OCI-LY7 (cell line): ENCODE results near the gene ITGAE. TPM values are rescaled to one million over a fixed set of nuclear protein-coding genes. Genes with fewer than 3 reads are reported as not detected.

ENCODE experiments used
- BruUV-seq: library from RNA; stranded (reverse); fragments of 400-500 nt; replicated peaks from 2 replicates; lab custom pipeline; 2021; lab: Mats Ljungman, UMichigan
- CTCF ChIA-PET: fragments of 300-600 bp; sonication (Branson Sonifier 250); formaldehyde crosslinking; loops from one replicate; lab custom pipeline; 2022; ENCODE audit warnings: antibody characterized with exemption; ENCODE audit not compliant: unreplicated experiment; lab: Charles Lee
- POLR2A ChIA-PET: fragments of 300-600 bp; sonication (Branson Sonifier 250); formaldehyde crosslinking; loops from one replicate; lab custom pipeline; 2022; ENCODE audit warnings: antibody characterized with exemption; lab: Charles Lee
- DNase-seq: peaks from one replicate; pipeline ENCODE4 v3.0.0-alpha.2; 2015; ENCODE audit warnings: low spot score
- H2AFZ ChIP-seq: fragments of 200-600 bp; sonication (generic), shearing (Covaris generic); 2 replicates; pipeline ENCODE4 v1.6.1; 2014; ENCODE audit warnings: mild to moderate bottlenecking, antibody characterized with exemption, low read length, moderate library complexity
- H3K27ac ChIP-seq: fragments of 200-600 bp; sonication (generic); 2 replicates; pipeline ENCODE4 v1.5.1; 2014; ENCODE audit warnings: mixed run types, low read depth, mild to moderate bottlenecking, moderate library complexity, low read length, inconsistent platforms; ENCODE audit not compliant: poor library complexity, severe bottlenecking
- H3K36me3 ChIP-seq: fragments of 200-600 bp; sonication (generic); 2 replicates; pipeline ENCODE4 v1.6.1; 2014; ENCODE audit warnings: mild to moderate bottlenecking, antibody characterized with exemption, low read length, moderate library complexity, mixed read lengths; ENCODE audit not compliant: insufficient read depth
- H3K4me1 ChIP-seq: fragments of 200-600 bp; sonication (generic); 2 replicates; pipeline ENCODE4 v1.5.1; 2014; ENCODE audit warnings: mild to moderate bottlenecking, low read length; ENCODE audit not compliant: insufficient read depth, poor library complexity, severe bottlenecking
- H3K4me2 ChIP-seq: fragments of 200-600 bp; sonication (generic); 2 replicates; pipeline ENCODE4 v1.6.1; 2014; ENCODE audit warnings: mild to moderate bottlenecking, low read length
- H3K4me3 ChIP-seq: fragments of 200-600 bp; sonication (generic); 2 replicates; pipeline ENCODE4 v1.5.1; 2014; ENCODE audit warnings: mild to moderate bottlenecking, low read depth, low read length; ENCODE audit not compliant: poor library complexity, severe bottlenecking
- H3K79me2 ChIP-seq: fragments of 200-600 bp; sonication (generic); 2 replicates; pipeline ENCODE4 v1.6.1; 2016; ENCODE audit warnings: low read depth, mild to moderate bottlenecking, low read length, moderate library complexity, mixed read lengths; ENCODE audit not compliant: insufficient read depth
- H3K9me2 ChIP-seq: fragments of 200-600 bp; sonication (generic); 2 replicates; pipeline ENCODE4 v1.6.1; 2016; ENCODE audit warnings: mild to moderate bottlenecking, low read length, mixed read lengths; ENCODE audit not compliant: insufficient read depth
- H3K9me3 ChIP-seq: fragments of 200-600 bp; sonication (generic); 2 replicates; pipeline ENCODE4 v1.6.1; 2014; ENCODE audit warnings: mild to moderate bottlenecking, mixed run types, low read length, mixed read lengths
- H4K20me1 ChIP-seq: fragments of 200-600 bp; sonication (generic); 2 replicates; pipeline ENCODE4 v1.6.1; 2014; ENCODE audit warnings: mild to moderate bottlenecking, antibody characterized with exemption, low read length, moderate library complexity, mixed read lengths; ENCODE audit not compliant: insufficient read depth
- EZH2phosphoT487 ChIP-seq: fragments of 200-600 bp; sonication (generic); IDR thresholded peaks from 2 replicates; pipeline ENCODE4 v1.6.1; 2018; ENCODE audit warnings: low read depth, borderline replicate concordance, mild to moderate bottlenecking, mixed run types, antibody characterized with exemption, low read length, moderate library complexity, mixed read lengths
- intact Hi-C: fragments of 100-400 bp; cut with micrococcal nuclease; formaldehyde crosslinking; loops from one replicate; pipeline ENCODE4 v1.10.0; 2022; ENCODE audit not compliant: unreplicated experiment
- total RNA-seq, 2 experiments: library from RNA; depleted of rRNA in 1 of 2; stranded (reverse); fragments of >200 nt in 1 of 2; shearing (Covaris generic) in 1 of 2; gene quantifications; 2 replicates each; pipeline ENCODE4 v1.2.3, GENCODE V29; 2014 to 2022
- TF ChIP-seq, protein P1 (sequence below): fragments of 200-600 bp; sonication (generic); conservative IDR thresholded peaks from 2 replicates; pipeline ENCODE4 v1.5.1; 2014; ENCODE audit warnings: mild to moderate bottlenecking, antibody characterized with exemption, low read length, moderate library complexity, mixed read lengths

Gene ITGAE
- total RNA-seq, 2 experiments from 2014 or later: 52.2 to 61.2 TPM

DNA sequence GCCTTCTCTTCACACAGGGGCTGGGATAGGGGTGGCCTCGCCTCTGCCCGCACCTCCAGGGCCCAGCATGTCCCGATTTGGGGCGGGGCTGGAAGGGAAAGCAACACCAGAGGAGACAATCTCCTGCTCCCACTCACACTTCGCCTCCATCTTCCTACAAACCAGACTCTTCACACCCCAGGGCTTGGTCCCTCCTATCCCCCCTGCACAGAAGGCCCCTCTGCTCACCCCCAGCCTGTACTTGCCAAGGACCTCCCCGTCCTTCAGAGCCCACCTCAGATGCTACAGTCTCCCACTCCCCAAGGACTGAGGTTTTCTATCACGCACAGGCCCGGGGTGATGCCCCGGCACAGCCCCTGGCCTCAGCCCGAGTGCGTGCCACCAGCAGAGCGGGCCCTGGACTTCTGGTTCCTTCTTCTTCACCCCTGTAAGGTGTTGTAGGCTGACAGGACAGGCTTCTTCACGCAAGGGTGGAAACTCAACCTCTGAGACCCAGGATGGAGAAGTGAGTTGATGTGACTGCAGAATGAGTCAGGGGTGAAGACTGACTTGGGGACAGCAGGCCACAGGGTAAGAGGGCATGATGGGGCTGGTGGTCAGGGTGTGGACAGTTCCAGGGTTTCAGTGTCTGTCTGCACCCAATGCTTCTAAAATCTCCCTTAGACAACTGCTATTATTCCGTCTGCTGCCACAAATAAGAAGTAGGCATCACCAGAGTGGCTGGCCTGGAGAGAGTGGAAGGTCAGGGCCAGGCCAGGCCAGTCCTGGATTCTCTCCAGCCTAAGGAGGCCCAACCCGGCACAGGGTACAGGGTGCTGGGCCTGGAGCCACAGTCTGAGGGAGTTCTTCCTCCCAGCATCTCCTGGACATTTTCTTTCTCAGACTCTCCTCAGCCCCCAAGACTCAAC lies 2.5 kb downstream of the ITGAE start:
- Histone ChIP-seq H2AFZ (no peak overlapping the region), H3K9me3 (no peaks in the 10 kb centered on the region), H3K27ac (no peak overlapping the region), H3K9me2 (no peaks in the 10 kb centered on the region), H3K4me1 (peaks cover 12% of the 10 kb centered on the region), H3K36me3 (no peaks in the 10 kb centered on the region), H4K20me1 (no peaks in the 10 kb centered on the region), H3K4me2 (no peak overlapping the region), H3K79me2 (no peaks in the 10 kb centered on the region), H3K4me3 (no peak overlapping the region)
- ChIA-PET POLR2A (no interaction called here), CTCF (interaction anchor here (0.6 kb wide), 1 partner anchor 884 kb away, joined by 5 read pairs; no protein-coding TSS in a partner anchor)
- intact Hi-C loops: no loop called here
- DNase-seq: no peak
- BruUV-seq: no TSS peak
- TF ChIP-seq, protein P1, sequence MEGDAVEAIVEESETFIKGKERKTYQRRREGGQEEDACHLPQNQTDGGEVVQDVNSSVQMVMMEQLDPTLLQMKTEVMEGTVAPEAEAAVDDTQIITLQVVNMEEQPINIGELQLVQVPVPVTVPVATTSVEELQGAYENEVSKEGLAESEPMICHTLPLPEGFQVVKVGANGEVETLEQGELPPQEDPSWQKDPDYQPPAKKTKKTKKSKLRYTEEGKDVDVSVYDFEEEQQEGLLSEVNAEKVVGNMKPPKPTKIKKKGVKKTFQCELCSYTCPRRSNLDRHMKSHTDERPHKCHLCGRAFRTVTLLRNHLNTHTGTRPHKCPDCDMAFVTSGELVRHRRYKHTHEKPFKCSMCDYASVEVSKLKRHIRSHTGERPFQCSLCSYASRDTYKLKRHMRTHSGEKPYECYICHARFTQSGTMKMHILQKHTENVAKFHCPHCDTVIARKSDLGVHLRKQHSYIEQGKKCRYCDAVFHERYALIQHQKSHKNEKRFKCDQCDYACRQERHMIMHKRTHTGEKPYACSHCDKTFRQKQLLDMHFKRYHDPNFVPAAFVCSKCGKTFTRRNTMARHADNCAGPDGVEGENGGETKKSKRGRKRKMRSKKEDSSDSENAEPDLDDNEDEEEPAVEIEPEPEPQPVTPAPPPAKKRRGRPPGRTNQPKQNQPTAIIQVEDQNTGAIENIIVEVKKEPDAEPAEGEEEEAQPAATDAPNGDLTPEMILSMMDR: no peak
- no peak for TF ChIP-seq EZH2phosphoT487

DNA sequence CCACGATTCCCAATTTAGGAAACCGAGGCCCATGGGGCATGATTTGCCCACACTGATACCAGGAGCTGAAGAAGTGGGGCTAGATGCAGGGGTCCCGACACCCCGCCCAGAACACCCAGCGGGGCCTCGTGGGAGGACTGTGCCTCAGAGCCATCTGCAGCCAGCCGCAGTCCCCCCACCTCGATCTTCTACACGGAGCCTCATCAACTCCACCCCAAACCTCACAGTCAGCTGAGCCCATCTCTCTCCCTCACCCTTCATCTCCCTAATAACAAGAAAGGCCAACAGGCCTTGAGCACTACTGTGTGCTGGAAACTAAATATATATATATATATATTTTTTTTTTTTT lies 4.2 kb downstream of the ITGAE start:
- CTCF ChIA-PET: interaction anchor here (0.5 kb wide), 1 partner anchor 31 kb away, joined by 3 read pairs; no protein-coding TSS in a partner anchor
- H3K9me2 ChIP-seq: no peaks in the 10 kb centered on the region
- TF ChIP-seq, protein P1: no peak
- TF ChIP-seq EZH2phosphoT487: no peak
- H3K4me1 ChIP-seq: peaks cover 8% of the 10 kb centered on the region
- no peak overlapping the region for H3K4me3 ChIP-seq
- H3K27ac ChIP-seq: no peak overlapping the region
- intact Hi-C loops: no loop called here
- no peaks in the 10 kb centered on the region for H4K20me1 ChIP-seq
- H3K9me3 ChIP-seq: no peaks in the 10 kb centered on the region
- H3K36me3 ChIP-seq: no peaks in the 10 kb centered on the region
- no peak overlapping the region for H2AFZ ChIP-seq
- BruUV-seq: no TSS peak
- no peak for DNase-seq
- POLR2A ChIA-PET: interaction anchor here (0.6 to 0.7 kb wide), 2 partner anchors 69 to 407 kb away, joined by 4 to 5 read pairs; no protein-coding TSS in a partner anchor
- no peaks in the 10 kb centered on the region for H3K79me2 ChIP-seq
- H3K4me2 ChIP-seq: no peak overlapping the region
